GM21723 (cell line): ENCODE results near the gene MED14.

Experiments
- ATAC-seq: cut with Tn5 transposase; IDR thresholded peaks from one replicate; pipeline ENCODE4 v1.9.1; 2021; ENCODE audit warnings: mild to moderate bottlenecking, moderate library complexity; ENCODE audit not compliant: unreplicated experiment

MED14 gene

DNA sequence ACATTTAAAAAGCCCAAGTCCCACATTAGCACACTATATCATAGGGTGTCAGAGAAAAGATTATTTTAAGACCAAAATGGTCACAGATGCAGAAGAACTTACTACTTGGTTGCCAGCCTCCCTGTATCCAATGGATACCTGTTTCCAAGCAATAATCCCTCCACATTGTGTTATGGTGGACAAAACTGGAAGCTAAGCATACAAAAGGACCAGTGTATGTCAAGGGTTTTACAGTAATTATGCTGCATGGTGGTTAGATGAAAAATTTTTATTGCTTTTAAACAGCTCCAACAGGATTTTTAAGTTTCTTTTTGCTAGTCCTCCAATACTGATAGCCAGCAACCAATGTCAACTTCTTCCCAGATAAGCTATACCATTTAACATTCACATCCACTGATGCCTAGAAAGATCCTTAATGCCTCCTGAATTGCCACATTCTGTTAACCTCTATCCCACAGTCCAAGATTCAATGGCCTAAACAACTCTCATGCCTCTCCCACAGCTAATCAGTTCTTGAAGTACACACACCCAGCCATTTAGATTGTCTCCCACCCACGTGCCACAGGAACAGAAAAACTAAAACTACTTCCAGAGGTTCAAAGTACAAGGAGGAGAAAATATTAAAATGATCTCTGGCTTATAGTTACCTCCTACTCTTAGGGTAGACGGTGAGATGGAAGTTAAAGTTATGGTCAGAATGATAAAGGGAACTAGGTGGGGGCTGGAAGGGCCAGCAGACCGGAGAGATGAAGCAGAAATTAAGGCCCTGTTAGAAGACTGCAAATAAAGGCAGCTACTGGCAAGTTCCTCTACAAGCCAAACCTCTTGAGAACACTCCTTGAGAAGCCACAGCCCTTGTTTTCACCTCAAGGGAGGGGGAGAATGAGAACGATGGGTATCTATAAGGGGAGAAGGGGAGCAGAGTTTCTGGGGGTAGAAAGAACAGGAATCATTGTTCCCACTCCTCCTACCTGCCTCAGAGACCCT, 5.5 kb downstream of the MED14 start:
- no peak for ATAC-seq

- no peak for ATAC-seq
Observed at GRCh38 chrX:40727581-40728252, 7.6 kb downstream of the MED14 start.

DNA sequence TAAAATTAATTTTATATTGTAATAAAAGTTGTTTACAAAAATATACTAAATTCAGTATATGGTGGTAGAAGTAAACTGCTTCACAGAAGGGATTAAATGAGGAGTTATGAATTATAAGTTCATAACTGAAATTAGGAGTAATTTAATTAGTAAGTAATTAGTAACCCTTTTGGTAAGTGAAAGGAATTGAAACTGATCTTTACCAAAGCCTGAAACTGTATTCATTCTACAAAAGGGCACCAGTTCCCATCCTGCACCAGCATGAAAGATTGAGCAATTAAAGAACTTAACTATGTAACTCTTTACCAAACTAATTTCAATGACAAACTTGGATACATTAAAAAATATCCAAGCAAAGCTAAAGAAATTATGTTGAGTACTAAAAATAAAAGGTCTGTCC, 8.2 kb downstream of the MED14 start:
- ATAC-seq = no peak

- ATAC-seq = no peak
Observed at GRCh38 chrX:40722930-40723329, 12.4 kb downstream of the MED14 start.

- ATAC-seq = no peak
Observed at GRCh38 chrX:40721489-40722106, 13.7 kb downstream of the MED14 start.

GRCh38 chrX:40720792-40721191, 14.6 kb downstream of the MED14 start:
- ATAC-seq = no peak

DNA sequence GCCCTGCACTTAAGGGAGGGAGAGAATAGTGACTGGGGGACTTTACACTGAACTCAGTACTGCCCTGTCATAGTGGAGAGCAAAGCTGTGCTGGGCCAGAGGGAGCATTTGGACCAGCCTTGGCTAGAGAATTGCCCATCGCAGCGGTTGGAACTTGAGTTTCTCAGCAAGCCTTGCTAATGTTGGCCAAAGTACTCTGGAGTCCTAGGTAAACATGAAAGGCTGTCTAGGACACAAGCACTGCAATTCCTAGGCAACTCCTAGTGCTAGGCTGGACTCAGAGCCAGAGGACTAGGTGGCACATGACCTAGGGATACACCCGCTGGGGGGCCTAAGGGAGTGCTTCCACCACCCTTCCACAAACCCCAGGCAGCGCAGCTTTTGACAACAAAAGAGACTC, 15.0 kb downstream of the MED14 start:
- ATAC-seq = no peak

- no peak for ATAC-seq
Observed at GRCh38 chrX:40719731-40720130, 15.6 kb downstream of the MED14 start.

GRCh38 chrX:40719218-40719617, 16.1 kb downstream of the MED14 start:
- ATAC-seq = no peak

- ATAC-seq = no peak
Observed at GRCh38 chrX:40709395-40709794, 25.9 kb downstream of the MED14 start.

DNA sequence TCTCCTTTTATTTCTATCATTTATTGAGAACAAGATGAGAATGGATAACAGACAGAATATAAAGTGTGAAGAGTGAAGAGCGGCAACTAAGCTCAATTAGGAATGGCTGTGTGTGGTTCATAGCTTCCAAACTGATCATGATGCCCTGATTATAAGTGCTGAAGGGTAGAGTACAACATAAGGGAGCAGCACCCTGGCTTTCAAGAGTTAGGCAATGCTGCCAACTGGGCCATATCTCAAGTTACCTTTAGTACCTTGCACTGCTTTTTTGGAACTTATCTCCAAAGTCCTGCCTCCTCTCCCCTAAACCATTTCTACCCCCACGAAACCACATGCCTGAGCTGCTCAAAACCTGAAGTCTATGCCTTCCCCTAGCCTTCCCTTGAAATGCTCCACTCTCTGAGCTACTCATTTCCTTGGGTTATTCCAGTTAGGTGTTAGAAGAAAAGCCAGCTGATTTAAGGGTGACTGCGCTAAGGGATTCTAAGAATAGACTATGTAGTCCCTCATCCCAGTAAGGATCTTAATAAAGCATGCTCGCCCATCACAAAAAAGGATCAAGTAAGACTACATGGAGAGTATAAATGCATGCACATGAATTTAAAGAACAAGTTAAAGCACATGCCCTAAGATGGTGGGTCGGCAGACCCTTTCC, 29.6 kb downstream of the MED14 start:
- ATAC-seq = no peak

GRCh38 chrX:40700640-40701342, 34.6 kb downstream of the MED14 start:
- no peak for ATAC-seq

GRCh38 chrX:40698851-40699250, 36.5 kb downstream of the MED14 start:
- ATAC-seq = no peak

DNA sequence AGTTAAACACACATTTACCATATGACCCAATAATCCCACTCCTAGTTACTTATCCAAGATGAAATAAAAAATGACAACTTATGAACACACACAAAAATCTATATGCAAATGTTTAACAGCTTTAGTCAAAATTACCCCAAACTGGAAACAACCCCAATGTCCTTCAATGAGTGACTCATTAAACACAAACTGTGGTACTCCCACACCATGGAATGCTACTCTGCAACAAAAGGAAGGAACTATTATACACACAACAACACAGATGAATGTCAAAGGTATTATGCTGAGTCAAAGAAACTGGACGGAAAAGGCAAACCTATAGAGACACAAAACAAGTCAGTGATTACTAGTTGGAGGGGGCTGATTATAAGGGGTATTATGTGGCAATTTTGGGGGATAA, 40.5 kb downstream of the MED14 start:
- ATAC-seq = no peak

DNA sequence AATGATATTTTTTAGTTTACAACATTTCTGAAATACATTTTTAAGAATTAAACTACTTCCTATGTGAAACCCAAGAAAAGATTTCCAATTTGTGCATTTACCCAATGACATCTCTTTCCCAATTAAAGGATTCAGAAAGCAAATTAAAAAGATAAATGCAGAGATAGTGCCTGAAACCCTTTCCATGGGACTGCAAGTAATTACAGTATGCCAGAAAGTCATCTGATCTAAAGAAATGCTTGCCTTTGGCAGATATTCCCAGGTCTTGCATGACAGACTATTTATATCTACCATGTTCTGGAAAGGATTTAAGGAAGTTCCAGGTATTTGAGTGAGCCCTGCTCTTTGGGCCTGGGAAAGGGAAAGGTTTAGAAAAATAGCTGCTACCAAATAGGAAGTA, 46.4 kb downstream of the MED14 start:
- no peak for ATAC-seq

- no peak for ATAC-seq
Observed at GRCh38 chrX:40687169-40687568, 48.2 kb downstream of the MED14 start.

DNA sequence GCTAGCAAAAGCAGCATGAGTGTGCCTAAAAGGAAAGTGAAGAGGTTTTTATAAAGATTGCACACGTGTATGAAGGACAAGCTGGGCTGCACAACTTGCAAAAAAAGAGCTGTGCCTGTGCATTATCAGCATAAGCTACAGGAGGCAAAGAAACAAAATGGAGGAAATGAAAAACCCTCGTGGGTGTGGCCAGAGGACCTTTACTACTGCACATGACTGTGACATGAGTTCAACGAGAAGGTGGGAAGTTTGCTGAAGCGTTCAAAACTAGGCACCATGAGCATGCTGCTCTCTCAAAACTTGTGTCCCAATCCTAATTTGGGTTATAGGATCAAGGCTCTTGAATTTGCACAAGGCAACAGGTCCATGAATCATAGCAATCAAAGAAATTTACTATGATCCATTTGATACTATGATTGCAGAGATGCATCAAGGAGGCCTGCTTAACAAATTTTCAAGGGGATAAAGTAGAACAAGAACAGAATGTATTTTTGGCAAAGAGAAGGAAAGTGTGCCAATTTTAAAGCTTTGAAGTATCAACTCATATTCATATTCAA, 49.9 kb downstream of the MED14 start:
- no peak for ATAC-seq

DNA sequence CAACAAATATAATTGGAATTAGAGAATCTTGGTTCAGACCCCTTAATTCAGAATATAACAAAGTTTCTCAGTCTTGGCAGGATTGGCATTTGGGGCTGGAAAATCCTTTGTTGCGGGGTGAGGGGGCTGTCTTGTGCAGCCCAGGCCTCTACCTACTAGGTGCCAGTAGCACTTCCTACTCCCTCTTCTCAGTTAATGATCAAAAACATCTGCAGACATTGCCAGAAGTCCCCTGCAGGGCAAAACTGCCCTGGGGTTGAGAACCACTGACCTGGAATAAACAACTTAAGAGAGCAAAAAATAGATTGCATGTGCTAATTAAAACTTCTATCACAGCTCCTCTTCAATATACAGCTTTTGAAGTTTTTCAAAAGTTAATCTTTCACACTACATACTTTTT, 51.2 kb downstream of the MED14 start:
- ATAC-seq = no peak

DNA sequence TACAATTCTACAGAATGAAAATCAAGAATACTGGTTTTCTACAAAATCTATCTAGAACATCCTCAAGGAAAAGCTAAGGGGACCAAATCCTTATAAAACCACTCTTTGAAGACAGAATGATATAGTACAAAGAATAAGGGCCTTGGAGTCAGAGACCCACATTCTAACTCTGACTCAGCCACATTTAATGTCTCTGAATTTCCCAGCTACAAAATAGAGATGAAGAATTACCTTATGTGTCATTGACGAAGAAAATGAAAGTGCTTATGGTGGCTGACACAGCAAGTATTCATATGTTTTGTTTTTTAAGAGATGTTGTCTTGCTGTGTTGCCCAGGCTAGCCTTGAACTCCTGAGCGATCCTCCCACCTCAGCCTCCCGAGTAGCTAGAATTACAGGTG, 52.1 kb downstream of the MED14 start:
- no peak for ATAC-seq

DNA sequence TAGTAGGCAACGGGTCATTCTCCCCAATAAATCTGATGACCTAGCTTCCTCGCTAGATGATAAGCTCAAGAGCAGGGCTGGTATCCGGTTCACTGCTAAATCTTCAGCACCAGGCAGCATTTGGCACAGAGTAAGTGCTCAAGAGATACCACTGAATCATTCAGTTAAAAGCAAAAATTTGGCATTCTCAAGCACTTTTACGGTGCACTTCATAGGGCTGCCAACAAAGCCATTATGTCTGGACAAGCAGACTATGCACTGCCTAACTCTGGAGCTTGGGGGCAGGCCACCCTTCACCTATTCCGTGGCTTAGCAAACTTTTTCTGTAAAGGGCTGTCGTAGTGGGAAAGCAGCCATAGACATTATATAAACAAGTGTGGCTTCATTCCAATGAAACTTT, 64.2 kb downstream of the MED14 start:
- ATAC-seq = no peak
